HepG2 (cell line): Measurements from ENCODE around the gene HAT1. TPM values are rescaled to one million over a fixed set of nuclear protein-coding genes. Genes with fewer than 3 reads are reported as not detected.

Experiments
- CCAR2 ChIP-seq: fragments of 200-400 bp; formaldehyde crosslinking; optimal IDR thresholded peaks from 2 replicates; pipeline ENCODE3; 2018; ENCODE audit warnings: low read depth, mild to moderate bottlenecking, low read length, moderate library complexity
- HNRNPUL1 ChIP-seq: fragments of 200-400 bp; formaldehyde crosslinking; IDR thresholded peaks from 2 replicates; pipeline ENCODE4 v1.6.1; 2017; ENCODE audit warnings: low read depth, mild to moderate bottlenecking, low read length, moderate library complexity
- HOXA5 ChIP-seq: sonication (generic); formaldehyde crosslinking; IDR thresholded peaks from 2 replicates; pipeline ENCODE4 v1.4.0; 2020; ENCODE audit warnings: missing genetic modification reagents
- NFE2 ChIP-seq: sonication (generic); formaldehyde crosslinking; IDR thresholded peaks from 2 replicates; pipeline ENCODE4 v1.4.0; 2020; ENCODE audit warnings: missing genetic modification reagents
- SMARCC2 ChIP-seq: fragments of 450-650 bp; IDR thresholded peaks from 2 replicates; pipeline ENCODE4 v1.6.1; 2017; ENCODE audit warnings: antibody characterized with exemption, mild to moderate bottlenecking
- THAP9 ChIP-seq: sonication (generic); formaldehyde crosslinking; IDR thresholded peaks from 2 replicates; pipeline ENCODE4; 2020; ENCODE audit warnings: missing genetic modification reagents, mild to moderate bottlenecking, borderline replicate concordance
- THYN1 ChIP-seq: sonication (generic); formaldehyde crosslinking; IDR thresholded peaks from 2 replicates; pipeline ENCODE4 v1.8.1; 2023; ENCODE audit warnings: low read depth, mild to moderate bottlenecking, moderate library complexity, missing genetic modification reagents, borderline replicate concordance
- TSC22D2 ChIP-seq: sonication (generic); formaldehyde crosslinking; IDR thresholded peaks from 2 replicates; pipeline ENCODE4 v1.5.1; 2020; ENCODE audit warnings: missing genetic modification reagents, mild to moderate bottlenecking, borderline replicate concordance
- ZBTB33 ChIP-seq: sonication (generic); formaldehyde crosslinking; IDR thresholded peaks from 2 replicates; pipeline ENCODE4 v1.4.0; 2020; ENCODE audit warnings: missing genetic modification reagents
- ZFP41 ChIP-seq: sonication (generic); formaldehyde crosslinking; IDR thresholded peaks from 2 replicates; pipeline ENCODE4 v1.4.0; 2020; ENCODE audit warnings: mild to moderate bottlenecking, missing genetic modification reagents, borderline replicate concordance
- ZNF512 ChIP-seq: sonication (generic); formaldehyde crosslinking; IDR thresholded peaks from 2 replicates; pipeline ENCODE4 v1.4.0; 2020; ENCODE audit warnings: mild to moderate bottlenecking, missing genetic modification reagents
- ZNF549 ChIP-seq: sonication (generic); formaldehyde crosslinking; IDR thresholded peaks from 2 replicates; pipeline ENCODE4 v1.5.0; 2020; ENCODE audit warnings: missing genetic modification reagents
- ZNF563 ChIP-seq: sonication (generic); formaldehyde crosslinking; IDR thresholded peaks from 2 replicates; pipeline ENCODE4 v1.8.0; 2022; ENCODE audit warnings: mild to moderate bottlenecking, moderate library complexity, missing genetic modification reagents
- polyA plus RNA-seq, 8 experiments: library from polyadenylated mRNA; depleted of rRNA in 3 of 8; stranded (reverse) in 7 of 8; unstranded in 1 of 8; fragments of >200 nt; fragmentation: Illumina TruSeq in 4 of 8; extraction: Trizol in 4 of 8; gene quantifications; 2 replicates each; pipeline versions ENCODE4 v1.2.1 to v1.2.3, GENCODE V29; 2011 to 2016; ENCODE audit warnings: low read depth in 4 of 8, missing spikeins in 1 of 8, mixed read lengths in 1 of 8; ENCODE audit not compliant: insufficient read depth in 1 of 8
- total RNA-seq, 5 experiments: library from RNA; depleted of rRNA; stranded (reverse); fragments of >200 nt; fragmentation: Illumina TruSeq; extraction: Trizol; gene quantifications; 2 replicates each; pipeline ENCODE4 v1.2.3, GENCODE V29; 2016; ENCODE audit warnings: low read depth in 1 of 5
- TF ChIP-seq, protein P1 (sequence below): sonication (generic); formaldehyde crosslinking; IDR thresholded peaks from 2 replicates; pipeline ENCODE4 v1.4.0; 2020; ENCODE audit warnings: mild to moderate bottlenecking, missing genetic modification reagents

HAT1 gene
- total and polyA plus RNA-seq, 2 of the 13 experiments (the other 11 are each of a cell fraction or from before 2014, with no cell fraction given) = 45.4 to 119 TPM

- TF ChIP-seq HNRNPUL1 = no peak
- TF ChIP-seq, protein P1, sequence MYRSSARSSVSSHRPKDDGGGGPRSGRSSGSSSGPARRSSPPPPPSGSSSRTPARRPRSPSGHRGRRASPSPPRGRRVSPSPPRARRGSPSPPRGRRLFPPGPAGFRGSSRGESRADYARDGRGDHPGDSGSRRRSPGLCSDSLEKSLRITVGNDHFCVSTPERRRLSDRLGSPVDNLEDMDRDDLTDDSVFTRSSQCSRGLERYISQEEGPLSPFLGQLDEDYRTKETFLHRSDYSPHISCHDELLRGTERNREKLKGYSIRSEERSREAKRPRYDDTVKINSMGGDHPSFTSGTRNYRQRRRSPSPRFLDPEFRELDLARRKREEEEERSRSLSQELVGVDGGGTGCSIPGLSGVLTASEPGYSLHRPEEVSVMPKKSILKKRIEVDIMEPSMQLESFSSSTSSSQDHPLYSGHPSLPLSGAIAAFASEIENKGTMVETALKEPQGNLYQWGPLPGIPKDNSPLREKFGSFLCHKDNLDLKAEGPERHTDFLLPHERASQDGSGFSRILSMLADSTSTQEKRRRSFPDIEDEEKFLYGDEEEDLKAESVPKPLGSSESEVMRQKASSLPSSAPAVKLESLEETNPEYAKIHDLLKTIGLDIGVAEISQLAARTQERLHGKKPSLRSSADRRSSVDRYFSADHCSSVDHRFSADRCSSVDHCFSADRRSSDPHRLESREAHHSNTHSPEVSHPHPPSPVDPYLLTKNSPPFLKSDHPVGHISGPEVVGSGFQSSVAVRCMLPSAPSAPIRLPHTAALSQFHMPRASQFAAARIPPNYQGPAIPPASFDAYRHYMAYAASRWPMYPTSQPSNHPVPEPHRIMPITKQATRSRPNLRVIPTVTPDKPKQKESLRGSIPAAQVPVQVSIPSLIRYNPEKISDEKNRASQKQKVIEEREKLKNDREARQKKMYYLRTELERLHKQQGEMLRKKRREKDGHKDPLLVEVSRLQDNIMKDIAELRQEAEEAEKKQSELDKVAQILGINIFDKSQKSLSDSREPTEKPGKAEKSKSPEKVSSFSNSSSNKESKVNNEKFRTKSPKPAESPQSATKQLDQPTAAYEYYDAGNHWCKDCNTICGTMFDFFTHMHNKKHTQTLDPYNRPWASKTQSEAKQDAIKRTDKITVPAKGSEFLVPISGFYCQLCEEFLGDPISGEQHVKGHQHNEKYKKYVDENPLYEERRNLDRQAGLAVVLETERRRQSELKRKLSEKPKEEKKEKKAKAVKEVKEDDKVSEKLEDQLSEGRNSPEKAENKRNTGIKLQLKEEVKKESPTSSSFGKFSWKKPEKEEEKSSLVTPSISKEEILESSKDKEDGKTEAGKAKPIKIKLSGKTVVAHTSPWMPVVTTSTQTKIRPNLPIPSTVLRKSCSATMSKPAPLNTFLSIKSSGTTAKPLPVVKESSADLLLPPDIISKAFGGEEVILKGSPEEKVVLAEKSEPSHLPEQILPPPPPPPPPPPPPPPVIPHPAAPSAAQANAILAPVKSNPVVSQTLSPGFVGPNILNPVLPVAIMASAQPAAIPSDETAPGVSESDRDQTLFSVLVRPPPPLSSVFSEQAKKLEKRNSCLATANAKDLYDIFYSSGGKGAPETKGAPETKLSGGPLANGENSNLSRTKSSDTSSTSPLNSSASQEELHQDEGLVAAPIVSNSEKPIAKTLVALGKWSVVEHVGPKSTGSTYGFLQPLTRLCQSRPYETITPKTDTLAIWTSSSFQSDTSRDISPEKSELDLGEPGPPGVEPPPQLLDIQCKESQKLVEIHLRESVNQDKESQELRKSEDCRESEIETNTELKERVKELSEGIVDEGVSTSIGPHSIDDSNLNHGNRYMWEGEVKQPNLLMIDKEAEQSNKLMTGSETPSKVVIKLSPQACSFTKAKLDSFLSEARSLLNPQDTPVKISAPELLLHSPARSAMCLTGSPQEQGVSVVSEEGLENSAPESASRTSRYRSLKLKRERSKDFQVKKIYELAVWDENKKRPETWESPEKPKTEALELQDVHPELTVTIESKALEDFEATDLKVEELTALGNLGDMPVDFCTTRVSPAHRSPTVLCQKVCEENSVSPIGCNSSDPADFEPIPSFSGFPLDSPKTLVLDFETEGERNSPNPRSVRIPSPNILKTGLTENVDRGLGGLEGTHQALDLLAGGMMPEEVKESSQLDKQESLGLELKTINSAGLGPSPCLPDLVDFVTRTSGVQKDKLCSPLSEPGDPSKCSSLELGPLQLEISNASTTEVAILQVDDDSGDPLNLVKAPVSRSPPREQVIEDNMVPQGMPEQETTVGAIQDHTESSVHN (CRISPR knock-in tag) = no peak
- no peak for TF ChIP-seq ZNF549 (CRISPR knock-in tag)
- no peak for TF ChIP-seq ZNF512 (CRISPR knock-in tag)
- no peak for TF ChIP-seq ZBTB33 (CRISPR knock-in tag)
- TF ChIP-seq NFE2 = no peak
- no peak for TF ChIP-seq ZFP41
- TF ChIP-seq TSC22D2 (CRISPR knock-in tag) = no peak
- no peak for TF ChIP-seq SMARCC2
- TF ChIP-seq HOXA5 (CRISPR knock-in tag) = no peak
- TF ChIP-seq ZNF563 (CRISPR knock-in tag) = peak; percentile 81
- no peak for TF ChIP-seq CCAR2
- no peak for TF ChIP-seq THYN1 (CRISPR knock-in tag)
- TF ChIP-seq THAP9 (CRISPR knock-in tag) = no peak
Measured at GRCh38 chr2:171893824-171894611, 28.2 kb upstream of the HAT1 start, which contains the start of gene SLC25A12 (continued).
